Dedifferentiated amniotic fluid mesenchymal stem cell (primary cell): ENCODE measurements around the gene PGAM5.

Experiments
- DNase-seq: peaks from one replicate; pipeline ENCODE4 v3.0.0-alpha.2; 2016; ENCODE audit errors: extremely low spot score

The PGAM5 gene

DNA sequence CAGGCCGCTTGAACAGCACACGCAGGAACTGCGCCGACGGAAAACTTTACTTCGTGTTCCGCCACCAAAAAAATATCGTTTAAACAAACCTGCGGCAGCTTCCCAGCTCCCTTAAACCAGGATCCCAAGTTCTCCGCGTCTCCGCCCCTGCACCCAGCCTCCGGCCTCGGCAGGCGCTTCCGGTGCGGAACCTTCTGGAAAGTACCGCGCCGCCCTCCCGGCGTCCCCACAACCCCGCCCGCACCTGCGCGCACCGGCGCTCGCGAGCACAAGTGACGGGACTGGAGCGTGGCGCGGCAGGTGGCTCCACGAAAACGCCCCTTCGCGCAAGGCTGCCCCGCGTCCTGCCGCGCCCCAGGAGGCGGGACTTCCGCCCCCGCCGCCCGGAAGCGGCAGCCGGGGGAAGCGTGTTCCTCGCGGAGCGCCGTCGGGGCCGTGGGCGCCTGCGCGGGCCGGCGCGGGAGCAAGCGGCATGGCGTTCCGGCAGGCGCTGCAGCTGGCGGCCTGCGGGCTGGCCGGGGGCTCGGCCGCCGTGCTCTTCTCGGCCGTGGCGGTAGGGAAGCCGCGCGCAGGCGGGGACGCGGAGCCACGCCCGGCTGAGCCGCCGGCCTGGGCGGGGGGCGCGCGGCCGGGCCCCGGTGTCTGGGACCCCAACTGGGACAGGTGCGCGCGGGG lies at the start of gene PGAM5:
PGAM5 (plus strand) TSS at position 438 of the 675 bp plus-strand sequence; CDS start at position 473, 35 bp downstream.
- peak; percentile 69 for DNase-seq

DNA sequence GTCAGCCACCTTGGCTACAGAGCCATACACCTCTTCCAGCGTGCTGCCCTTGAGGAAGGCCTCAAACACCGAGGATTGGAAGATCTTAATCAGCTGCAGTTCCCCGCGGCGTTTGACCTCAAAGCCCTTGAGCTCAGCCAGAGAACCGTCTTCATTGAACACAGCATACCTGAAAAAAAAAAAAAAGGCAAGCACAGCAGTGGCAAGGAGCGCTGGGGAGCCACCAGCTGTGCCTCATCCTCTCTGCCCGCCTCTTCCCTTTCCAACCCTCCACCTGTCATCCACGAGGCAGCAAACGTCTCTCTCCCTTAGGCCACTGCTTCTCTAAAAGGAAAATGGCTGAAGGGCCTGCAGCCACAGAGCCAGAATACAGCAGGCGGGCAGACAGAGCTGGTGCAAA lies 49.6 kb upstream of the PGAM5 start:
- no peak for DNase-seq

DNA sequence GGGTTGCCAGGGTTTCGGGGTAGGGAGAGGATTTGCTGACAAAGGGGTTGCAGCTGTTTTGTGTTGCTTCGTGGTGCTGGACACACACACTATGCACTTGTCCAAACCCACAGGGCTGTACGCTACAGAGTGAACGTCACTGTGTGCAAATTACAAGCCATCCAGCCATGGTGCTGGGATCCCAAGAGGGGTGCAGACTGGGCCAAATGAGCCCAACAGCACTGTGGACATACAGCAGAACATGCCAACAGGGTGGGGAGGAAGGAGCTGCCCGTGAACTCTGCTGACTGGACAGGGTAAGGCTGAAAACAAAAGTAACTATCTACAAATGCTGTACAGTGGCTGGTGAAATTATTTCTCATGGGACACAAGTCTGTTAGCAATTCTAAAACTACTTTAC lies 48.7 kb upstream of the PGAM5 start:
- no peak for DNase-seq

DNA sequence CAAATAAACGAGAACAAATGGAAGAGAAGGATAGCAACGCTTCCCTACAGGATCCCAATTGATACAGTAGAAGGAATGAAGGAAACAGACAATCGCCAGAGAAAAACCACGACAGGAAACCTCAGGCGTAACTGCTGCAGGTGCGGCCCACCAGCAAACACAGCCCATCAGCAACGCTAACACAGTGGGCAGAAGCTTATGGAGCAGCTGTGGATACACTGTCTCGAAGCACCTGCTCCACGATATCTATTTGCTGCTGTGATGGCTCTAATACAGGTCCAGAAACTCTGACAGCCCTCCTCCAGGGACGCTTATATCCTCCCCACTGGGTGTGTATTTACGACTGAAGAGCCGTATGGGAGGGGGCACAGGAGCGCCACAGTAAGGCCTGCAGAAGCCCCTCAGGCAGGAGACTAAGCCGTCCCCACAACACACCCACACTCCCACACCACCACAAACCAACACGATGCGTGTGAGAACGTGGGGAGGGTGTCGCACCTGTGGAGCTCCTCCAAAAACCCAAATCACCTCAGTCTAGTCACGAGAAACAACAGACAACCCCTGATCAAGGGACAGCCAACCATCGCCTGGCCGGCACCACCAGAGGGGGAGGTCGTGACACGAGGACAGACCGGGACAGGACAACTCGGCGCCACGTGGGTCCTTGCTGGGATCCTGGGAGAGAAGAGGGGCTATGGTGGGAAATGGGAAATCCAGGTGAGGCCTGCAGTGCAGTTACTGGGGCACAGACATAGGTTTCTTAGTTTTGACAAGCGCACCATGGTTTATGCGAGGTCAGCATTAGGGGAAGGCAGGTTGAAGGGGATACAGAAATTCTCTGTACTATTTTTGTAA lies 47.5 kb upstream of the PGAM5 start:
- no peak for DNase-seq

DNA sequence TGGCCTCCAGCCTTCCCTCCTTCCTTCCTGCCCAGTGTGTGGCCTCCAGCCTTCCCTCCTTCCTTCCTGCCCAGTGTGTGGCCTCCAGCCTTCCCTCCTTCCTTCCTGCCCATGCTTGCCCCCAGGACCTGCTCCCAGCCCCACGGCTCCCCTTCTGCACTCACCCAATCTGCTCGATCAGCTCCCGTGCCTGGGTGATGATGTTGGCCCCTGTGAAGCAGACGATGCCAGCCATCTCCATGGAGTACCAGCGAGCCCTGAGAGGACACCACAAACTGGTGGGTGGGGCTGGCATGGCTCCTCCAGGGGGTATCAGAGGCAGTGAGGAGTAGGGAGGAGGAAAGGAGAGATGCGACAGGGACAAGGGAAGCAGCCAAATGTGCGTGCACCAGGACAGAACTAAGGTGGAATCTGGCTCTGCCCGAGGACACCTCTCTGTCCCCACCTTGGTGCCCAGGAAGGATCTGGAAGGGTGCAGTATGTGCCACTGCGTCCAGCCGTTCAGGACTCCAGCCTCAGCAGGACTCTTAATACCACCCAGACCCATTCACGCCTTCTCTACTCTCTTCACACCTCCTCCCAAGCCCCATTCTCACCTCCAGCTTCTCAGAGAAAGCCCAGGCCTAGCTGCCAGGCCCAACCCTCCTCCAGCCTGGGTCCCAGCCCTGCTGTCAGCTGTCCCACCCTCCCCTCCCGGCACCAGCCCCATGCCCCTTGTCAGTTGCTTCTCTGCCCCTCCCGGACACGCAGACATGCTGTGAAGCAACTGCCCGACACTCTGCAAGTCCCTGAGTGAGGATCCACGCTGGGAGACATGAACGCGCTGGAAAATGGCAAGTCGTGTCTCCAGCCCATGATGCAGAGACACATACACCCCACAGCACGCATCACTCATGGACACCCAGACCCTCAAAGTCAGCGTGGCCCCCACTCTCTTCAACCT lies 46.2 kb upstream of the PGAM5 start:
- DNase-seq = no peak

DNA sequence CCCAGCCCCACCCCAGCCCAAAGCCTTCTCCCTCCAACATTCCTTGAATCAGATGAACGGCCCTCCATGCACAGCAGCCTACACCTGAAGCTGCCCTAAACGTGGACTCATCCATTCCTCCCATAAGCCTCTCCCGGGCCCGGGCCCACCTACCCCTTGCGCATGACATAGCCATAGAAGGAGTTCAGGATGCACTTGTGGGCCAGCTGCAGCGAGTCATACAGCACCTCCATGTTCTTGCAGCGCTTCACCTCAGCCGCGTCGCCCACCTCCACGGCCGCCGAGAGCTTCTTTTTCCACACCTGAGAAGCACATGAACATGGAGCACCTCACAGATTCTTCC lies 45.5 kb upstream of the PGAM5 start:
- DNase-seq = no peak

DNA sequence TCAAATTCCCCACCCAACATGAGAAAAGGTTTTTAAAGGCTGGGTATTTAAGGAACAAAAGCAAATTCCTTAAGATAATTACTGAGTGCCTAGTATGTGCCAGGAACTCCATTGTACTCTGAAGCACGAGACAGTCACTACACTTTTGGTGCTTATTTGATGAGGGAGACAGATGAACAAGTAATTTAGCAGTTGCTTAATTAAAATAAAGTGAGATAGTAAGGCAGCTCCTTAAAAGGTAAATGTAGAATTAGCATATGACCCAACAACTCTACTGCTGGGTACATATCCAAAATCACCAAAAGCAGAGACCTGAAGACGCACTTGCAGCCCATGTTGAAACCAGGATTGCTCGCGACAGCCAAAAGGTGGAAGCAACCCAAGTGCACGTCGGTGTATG lies 44.8 kb upstream of the PGAM5 start:
- no peak for DNase-seq

DNA sequence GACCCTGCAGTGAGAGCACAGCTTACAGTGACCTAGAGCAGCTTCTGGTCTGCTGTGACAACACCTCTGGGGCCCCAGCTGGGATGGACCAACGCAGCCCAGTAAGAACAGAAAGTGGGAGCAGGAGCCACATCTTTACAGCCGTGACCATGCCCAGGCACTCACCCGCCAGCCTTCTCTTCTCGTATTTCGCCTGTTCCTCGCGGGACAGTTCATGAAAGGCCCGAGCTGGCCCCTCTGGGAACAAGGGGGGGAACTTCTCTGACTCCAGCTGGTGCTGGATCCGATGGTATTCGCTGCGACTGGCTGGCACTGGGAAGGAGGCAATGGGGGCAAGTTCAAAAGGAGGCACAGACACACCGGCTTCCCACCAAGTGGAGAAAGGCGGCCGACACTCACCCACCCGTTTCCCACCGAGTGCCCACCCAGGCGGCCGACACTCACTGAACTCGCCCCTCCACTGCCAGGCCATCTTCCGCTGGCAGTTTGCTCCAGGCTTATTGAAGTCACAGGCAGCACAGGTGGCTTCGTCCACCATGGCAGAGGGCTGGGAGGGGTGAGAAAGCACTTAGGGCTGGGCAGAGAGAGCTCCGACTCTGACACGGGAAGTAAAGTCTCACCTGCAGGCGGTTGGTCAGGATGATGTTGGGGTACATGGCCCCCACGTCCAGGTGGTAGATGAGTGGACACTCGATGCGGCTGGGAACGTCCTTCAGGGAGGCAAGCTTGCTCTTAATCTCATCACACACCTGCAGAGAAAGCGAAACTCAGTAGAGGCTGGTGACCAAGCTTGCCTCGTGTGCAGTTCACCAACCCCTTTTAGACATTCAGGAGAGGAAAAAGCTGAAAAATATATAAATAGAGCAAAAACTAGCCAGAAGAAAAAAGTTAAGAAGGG lies 42.2 kb upstream of the PGAM5 start:
- DNase-seq = no peak

DNA sequence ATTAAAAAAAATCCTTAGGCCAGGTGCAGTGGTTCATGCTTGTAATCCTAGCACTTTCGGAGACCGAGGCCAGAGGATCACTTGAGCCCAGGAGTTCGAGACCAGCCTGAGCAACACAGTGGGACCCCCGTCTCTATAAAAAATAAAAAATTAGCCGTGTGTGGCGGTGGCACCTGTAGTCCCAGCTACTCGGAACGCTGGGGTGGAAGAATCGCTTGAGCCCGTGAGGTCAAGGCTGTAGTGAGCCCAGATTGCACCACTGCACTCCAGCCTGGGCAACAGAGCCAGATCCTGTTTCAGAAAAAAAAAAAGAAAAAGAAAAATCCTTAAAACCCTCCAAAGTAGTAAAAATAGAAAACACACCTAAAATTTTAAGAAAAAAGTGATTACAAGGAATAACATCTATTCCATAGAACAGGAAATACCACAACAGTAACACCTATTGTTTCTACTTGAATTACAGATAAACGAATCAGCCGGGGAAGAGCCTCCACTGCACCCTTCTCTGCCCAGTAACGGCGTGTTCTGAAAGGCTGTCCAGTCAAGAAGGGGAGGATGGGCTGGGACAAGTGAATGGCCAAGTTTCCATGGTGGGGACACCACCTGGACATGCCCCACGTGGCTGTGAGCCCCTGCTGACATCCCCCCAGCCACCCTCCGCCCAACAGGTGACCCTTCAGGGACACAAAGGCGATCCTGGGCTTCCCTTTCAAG lies 41.3 kb upstream of the PGAM5 start:
- no peak for DNase-seq

DNA sequence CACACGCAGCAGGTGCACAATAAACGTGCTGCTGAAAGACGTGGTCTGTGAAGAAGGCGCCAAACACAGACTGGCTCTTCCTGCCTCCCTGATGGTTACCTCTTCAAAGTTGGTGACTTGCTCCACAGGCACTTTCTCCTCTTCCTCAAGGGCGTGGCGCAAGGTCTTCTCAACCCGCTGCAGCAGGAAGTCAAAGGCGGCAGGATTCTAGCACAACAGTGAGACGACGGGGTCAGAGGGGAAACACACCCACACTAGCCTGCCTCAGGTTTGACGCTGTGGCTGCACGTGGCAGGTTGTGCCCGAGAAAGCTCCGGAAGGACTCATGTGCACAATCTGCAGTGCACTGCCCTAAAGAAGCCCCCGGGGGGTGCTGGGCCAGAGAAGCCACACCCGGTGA lies 38.5 kb upstream of the PGAM5 start:
- no peak for DNase-seq

DNA sequence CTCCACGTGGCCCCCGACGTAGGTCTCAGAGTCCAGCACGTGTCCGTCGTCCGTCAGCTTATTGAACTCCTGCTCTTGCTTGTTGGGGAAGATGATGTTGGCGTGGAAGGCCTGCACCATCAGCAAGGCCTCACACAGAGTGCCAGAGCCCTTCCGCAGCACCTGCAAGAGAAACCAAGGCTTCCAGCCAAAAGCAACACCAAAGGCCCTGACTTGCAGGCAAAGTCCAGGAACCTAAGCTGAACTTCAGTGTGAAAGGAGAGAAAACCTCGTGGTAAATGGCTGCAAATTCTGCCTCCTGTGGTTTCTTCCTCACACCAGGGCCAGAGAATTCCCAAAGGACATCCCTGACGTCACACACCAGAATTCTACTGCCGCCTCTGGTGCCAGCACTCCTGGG lies 38.0 kb upstream of the PGAM5 start:
- no peak for DNase-seq

DNA sequence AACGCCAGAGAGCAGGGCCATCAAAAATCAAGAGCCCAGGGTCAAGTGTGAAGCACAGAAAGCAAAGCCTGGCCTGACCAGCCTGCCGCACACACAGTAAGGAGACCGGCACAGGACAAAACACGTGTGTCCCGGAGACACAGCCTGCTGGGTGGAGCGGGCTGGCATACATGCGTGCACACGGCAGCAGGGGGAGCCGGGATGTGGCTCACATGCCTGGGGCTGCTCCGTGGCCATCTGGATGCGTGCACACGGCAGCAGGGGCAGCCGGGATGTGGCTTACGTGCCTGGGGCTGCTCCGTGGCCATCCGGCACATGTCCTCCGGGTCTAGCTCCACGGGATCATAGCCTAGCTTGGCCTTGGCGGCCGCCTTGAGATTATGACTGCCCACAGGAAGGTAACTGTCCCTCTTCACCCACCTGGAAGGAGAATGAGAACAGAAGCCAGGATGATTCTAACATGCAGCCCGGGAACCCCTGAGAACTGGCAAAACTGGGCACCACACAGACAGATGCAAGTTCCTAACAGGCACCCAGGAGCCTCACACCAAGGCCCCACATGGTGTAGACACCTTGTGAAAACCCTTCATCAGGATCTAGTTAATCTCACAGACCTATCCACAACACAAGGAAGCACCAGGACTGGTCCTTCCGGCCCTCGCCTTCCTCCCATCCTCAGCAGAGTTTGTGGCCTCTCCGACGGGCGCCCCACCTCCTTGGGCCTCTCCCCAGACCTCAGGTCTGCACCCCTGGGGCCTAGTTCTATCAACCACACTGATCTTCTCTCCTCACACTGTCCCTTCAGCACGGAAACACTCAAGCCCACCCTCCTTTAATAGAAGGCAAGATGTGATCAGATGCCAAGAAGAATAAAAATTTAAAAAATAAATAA lies 37.1 kb upstream of the PGAM5 start:
- no peak for DNase-seq

DNA sequence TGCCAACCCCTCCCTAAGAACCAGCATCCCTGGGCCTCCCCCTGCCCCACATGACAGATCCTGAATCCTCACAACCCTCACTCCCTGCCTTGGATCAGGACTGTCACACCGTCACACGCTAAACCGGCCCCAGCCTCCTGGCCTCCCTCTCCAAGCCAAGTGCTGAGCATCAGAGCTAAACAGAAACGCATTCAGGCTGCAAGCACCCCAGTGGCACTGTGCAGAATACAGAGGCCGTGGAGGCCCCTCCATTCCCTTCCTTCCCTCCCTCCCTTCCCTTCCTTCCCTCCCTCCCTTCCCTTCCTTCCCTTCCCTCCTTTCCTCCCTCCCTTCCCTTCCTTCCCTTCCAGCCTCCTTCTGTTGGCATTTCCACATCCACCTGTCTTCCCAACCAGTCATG lies 36.1 kb upstream of the PGAM5 start:
- DNase-seq = no peak

DNA sequence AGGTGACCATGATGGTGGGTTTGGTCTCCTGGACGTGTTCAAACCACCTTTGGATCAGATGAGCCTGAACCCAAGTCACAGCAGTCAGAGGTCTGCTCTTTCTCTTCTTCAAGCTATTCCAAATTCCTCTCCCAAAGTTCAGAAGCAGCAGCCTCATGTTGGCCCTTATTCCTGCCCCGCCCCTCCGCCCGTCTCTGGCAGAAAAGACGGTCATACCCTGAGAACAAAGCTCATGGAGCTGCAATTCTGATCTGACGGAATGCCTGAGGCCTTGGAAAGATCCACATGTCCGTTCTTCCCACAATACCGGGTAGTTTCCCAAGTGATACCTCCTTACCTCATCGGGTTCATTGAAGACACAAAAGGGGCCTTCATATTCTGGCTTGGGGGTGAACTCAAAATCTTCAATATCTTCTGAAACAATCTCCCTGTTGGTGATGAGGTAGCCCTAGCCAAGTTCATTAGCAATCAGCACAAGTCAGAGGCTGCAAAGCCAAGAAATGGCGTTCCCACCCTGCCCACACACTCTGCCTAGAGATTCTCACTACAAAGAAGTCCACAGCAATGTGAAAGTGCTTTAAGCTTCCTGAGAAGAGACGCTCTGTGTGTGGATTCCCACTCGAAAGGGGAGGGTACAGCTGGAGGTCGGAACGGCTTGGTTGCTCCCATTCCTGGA lies 34.7 kb upstream of the PGAM5 start:
- no peak for DNase-seq

DNA sequence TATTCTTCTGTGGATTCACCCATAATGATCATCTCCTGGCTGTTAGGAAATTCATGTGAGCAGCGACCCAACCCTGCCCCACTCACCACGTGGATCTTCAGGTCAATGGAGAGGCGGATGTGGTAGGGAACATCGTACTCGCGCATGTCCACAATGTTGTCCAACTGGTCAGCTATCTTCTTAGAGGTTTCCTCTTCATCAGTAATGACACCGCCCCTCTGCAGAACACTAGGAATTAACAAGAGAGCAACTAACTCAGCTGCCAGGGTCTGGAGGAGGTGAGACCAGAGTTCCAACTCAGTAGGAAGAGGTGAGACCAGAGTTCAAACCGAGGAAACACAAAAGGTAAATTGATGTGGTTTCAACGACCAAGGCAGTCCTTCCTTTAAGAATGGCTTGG lies 33.1 kb upstream of the PGAM5 start:
- DNase-seq = no peak

DNA sequence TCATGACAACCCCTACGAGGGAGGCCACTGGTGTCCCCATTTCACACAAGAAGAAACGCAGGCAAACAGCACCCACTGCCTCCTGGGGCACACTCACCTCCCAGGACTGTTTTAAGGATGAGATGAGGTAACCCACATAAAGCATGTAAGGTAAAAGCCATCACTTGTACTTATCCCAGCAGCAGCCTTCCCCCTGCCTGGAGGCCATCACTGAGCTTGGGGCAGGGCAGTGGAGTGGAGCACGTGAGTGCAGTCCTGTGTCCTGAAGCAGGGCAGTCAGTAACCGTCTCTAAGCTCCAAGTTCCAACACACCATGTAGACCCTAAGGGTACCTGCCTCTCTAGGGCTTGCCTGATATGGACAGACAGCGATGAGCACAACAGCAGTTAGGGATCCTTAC lies 25.2 kb upstream of the PGAM5 start:
- DNase-seq = no peak

DNA sequence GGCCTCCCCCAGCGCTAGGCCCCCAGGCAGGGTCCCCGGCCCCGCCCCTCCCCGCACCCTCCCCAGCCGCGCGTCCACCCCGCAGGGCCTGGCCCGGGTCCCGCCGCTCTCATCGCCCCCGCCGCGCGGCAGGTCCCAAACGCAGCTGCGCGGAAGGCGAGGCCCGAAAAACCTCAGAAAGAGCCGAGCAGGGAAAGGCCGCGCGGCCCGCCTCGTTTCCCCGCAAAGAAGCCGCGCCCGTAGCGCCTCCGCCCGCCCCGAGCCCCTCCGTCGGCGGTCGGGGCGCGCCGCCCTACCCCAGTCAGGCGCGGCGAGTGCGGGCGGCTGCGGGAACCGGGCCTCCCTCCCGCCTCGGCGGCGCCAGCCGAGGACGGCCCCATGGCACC lies 23.8 kb upstream of the PGAM5 start:
- DNase-seq = no peak

DNA sequence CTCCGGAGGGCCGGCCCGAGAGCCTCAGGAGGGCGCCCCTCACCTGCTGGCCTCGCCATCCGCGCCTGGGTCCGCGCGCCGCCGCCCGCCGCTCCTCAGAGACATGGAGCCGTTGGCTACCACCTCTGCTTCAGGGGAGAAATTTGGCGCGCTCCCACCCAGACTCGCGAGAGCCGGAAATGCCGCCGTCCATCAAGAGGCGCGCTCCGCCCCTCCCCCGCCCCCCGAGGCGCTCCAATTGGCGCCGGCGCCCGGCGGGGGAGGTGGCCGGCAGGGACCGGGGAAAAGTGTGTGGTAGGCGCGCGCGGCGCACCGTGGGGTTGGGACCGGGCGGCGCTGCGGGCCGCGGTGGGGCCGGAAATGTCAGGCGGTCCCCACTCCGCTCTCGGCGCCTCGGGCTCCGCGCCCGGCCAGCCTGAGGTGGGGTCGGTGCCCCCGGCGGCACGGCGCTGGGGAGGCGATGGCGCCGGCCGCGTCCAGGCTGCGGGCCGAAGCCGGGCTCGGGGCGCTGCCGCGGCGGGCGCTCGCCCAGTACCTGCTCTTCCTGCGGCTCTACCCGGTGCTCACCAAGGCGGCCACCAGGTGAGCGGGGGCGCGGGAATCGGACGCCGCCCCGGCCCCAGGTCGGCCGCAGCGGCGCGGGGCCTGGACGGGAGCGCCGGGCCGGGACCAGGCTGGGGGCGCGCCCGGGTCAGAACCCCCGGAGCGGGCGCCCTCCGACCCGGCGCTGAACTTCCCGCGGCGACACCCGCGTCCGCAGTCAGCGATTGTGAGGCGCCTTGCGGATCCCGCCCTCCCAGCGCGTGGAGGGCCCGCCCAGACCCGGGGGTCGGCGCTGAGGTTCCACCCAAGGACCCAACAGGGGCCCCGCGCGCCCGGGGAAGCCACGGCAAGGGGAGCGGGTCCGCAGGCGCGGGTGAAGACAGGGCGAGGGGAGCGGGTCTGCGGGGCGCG lies 23.2 kb upstream of the PGAM5 start, which contains the start of the genes POLE and PXMP2:
POLE (minus strand) TSS at position 132 of the 954 bp plus-strand sequence; CDS start at position 105, 27 bp downstream.
PXMP2 (plus strand) TSS at position 377 of the 954 bp plus-strand sequence; CDS start at position 461, 84 bp downstream.
- DNase-seq = peak; percentile 89
